HT-29 (cell line): ENCODE results near the gene WARS2. TPM values are rescaled to one million over a fixed set of nuclear protein-coding genes. Genes with fewer than 3 reads are reported as not detected.

ENCODE experiments used
- DNase-seq: peaks from one replicate; pipeline ENCODE4 v3.0.0-alpha.2; 2015; ENCODE audit warnings: low spot score
- total RNA-seq: library from RNA; depleted of rRNA; stranded (reverse); fragments of >200 nt; shearing (Covaris generic); gene quantifications from 2 replicates; pipeline ENCODE4 v1.2.3, GENCODE V29; 2014

The WARS2 gene
- total RNA-seq, 1 experiment from 2014 or later = 13.1 TPM

GRCh38 chr1:119000371-119001180 lies 139.9 kb downstream of the WARS2 start:
- no peak for DNase-seq

DNA sequence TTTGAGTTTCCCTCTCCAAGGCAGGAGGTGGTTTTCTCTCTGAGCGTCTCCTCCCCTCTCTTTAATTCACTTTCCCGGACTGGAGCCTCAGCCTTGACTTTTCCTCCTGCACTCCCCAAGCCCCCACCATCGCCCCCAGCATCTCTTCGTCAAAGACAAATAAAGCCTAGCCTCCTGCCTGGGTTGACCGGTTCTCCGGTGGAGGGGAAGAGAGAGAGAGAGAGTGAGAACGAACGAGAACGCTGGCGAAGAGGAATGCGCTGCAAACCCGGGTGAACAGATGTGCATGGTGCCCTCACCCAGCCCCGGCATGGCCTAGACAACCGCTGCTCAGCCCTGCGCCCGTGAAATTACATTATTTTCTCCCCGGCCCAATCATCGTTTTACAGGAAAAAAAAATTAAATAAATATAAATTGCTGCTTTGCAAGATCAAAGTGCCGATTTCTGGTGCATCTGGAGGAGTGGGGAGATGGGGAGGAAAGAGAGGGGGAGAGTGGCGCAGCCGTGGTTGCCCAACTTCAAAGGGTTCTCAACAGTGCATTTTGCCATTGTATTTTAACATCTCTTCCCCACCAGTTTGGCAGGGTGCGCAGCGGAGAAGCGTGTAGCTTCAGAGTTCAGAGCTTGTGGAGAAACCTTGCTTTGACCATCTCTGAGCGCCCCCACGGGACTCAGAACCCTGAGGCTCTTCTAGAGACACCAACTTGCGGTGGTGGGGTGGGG lies 140.9 kb downstream of the WARS2 start:
- DNase-seq = no peak

- no peak for DNase-seq
Observed at GRCh38 chr1:118998171-118998570, 142.3 kb downstream of the WARS2 start.

GRCh38 chr1:118997225-118997624 lies 143.2 kb downstream of the WARS2 start:
- DNase-seq = no peak

GRCh38 chr1:118995312-118996016 lies 145.0 kb downstream of the WARS2 start:
- no peak for DNase-seq

- no peak for DNase-seq
Observed at GRCh38 chr1:118993700-118994026, 146.8 kb downstream of the WARS2 start.

- no peak for DNase-seq
Observed at GRCh38 chr1:118992868-118993699, 147.4 kb downstream of the WARS2 start.

- DNase-seq = no peak
Observed at GRCh38 chr1:118992237-118992825, 148.1 kb downstream of the WARS2 start.

DNA sequence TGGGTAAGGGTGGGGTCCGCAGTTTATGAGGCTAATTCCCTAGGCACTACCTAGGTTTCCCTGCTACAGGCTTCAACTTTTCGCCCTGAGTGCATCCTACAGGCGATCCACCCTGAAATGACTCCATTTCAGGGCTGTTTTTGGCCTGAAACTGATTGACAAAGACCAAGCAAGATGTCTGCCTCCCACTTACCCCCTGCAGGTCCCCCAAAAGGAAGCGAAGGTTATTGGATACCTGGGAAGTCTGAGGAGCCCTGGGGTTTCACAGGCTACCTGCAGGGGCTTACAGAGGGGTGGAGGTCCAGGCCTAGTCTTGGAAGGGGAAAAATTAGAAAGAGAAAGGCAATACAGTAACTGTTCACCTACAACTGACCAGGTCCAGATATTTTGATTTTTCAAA lies 149.0 kb downstream of the WARS2 start:
- DNase-seq = no peak

DNA sequence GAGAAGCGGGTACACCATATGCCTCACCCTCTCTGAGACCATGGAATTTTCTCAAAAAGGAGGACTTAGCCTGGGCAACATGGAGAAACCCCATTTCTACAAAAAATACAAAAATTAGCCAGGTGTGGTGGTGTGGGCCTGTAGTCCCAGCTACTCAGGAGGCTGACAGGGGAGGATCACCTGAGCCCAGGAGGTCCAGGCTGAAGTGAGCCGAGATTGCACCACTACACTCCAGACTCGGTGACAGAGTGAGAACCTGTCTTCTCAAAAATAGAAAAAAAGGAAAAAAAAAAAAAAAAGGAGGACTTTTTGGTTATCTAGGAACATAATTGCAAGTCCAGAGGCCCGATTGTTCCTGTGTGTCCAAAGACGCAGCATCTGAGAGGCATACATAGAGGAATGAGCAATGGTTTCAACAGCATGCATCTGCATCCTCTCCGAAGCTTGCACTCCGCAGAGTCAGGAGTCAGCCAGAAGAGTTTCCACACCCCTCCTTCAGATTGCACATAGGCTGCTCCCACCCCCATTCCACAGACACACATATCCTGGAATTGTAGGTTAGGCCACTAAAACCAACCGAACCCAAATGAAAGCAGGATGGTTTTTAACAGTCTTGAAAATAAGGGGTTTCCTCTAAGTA lies 149.8 kb downstream of the WARS2 start:
- no peak for DNase-seq

DNA sequence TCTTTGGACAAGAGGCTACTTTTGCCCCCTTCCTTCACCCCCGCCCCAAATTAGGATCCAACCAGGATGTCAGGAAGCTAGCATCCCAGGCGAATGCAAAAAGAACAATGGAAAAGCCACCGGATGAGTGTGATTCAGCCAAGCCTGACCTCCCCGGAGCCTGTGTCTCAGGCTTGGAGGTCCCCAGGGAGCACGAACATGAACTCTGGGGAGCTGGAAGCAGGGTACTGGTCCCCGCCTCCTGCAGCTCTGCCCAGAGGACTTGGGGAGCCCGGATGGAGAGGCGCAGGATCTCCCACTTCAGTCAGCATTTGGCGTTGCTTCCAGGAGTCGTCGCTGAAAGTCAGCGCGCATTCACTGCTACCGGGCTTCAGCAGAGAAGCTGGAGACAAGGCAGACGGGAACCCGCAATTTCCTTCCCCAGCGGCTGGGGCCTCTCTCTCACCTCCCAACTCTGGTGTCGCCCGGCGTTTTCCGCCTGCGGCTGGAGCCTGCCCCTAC lies 150.5 kb downstream of the WARS2 start:
- DNase-seq = no peak

GRCh38 chr1:118989006-118989815 lies 151.2 kb downstream of the WARS2 start:
- no peak for DNase-seq

DNA sequence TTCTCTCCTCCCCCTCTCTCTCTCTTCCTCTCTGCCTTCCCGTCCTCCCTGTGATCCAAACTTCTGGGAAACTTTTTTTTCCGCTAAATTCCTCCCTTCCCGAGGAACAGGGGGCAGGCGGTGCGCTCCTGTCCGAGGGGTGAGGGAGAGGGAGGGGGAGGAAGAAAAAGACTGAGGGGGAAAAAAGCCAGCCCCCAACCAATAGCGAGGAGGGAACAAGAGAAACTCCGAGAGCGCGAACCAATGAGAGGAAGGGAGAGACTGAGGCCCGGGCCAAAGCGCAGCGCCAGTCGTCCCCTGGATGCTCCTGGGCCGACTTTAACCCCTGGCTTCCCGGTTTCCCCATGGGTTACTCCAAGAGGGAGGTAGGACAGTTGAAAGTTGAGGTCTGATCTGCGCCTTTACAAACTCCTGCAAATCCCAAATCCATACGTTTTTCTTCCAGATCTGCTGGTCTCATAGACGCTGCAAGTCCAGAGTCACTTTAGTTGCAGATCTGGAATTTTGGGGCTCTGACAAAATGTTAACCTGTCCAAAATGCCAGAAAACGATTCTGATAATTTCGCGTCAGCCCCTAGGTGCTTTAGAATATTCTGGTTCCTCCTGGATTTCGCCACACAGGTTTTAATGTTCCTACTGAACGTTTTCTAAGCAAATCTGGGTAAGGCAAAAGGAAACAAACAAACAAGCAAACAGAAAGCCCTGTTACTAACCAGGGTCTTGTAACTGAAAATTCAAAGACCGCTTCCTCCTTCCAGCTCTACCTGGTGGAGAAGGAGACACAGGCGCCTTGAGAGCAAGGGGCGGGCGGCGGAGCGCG lies 152.1 kb downstream of the WARS2 start, which contains the start of gene TBX15:
Gene TBX15, minus strand, starts transcription at position 158 of the 820 bp plus-strand sequence. CDS start 548 bp downstream, outside the sequence.
- DNase-seq = no peak

- no peak for DNase-seq
Observed at GRCh38 chr1:118987468-118988185, 152.8 kb downstream of the WARS2 start.

DNA sequence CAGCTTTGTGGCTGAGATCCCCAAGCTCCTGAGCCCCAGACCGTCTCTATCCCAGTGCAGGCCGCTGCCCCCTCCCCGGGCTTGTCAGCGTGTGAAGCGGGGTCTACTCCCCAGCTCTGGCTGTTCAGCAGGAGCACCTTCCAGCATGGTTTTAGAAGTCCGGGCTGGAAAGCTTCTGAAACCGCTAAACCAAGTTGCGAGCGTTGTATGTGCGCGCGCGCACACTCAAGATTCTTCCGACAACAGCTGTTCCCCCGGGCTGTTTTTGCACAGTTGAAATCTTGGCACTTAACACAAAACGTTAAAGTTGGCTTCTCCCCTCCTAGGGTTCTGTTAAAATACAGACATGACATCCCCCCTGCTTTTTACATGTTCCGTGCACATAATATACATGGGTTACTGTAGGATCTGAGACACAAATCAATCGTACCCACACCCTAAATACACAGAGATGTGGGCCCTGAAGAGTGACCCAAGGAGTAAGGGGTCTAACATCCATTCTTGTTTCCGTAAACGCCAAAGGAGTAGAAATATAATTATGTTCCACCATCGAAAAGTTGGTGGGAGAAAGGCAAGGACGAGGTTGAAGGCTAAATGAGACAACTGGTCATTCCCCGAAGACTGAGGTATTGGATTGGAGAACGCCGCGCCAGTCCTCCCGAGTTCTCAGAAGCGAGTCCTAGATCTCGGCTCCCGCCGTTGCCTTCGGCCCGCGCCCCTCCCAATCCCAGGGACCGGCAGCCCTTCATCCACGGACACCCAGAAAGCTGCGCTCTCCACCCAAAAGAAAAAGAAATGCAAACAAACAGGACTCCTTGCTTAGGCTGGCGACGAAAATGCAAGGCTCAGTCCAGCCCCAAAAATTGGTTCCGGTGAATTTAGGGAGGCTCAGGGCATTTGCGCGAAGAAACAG lies 153.6 kb downstream of the WARS2 start:
- DNase-seq = no peak

- DNase-seq = no peak
Observed at GRCh38 chr1:118985640-118986554, 154.6 kb downstream of the WARS2 start.
